Limb (tissue), 2 donors: ENCODE measurements around the gene TMEM191B.
A peak's percentile ranks its signal among the peaks of the same experiment; 100 is the strongest.
"Not testable (repeated sequence)": the region's sequence is repeated elsewhere in the genome, so short reads cannot be mapped to it uniquely, and the experiment has no call there.

ENCODE experiments used
- DNase-seq, 2 donors: peaks; one replicate each; pipeline ENCODE4 v3.0.0-alpha.2; 2016; ENCODE audit errors: extremely low spot score in 2 of 2

TMEM191B gene

GRCh38 chr22:18558516-18558915 is 30.9 kb downstream of the TMEM191B start:
- DNase-seq, result not testable (repeated sequence)

- DNase-seq, result not testable (repeated sequence)
These were observed 31.3 kb downstream of the TMEM191B start for GRCh38 chr22:18558939-18559338.

DNA sequence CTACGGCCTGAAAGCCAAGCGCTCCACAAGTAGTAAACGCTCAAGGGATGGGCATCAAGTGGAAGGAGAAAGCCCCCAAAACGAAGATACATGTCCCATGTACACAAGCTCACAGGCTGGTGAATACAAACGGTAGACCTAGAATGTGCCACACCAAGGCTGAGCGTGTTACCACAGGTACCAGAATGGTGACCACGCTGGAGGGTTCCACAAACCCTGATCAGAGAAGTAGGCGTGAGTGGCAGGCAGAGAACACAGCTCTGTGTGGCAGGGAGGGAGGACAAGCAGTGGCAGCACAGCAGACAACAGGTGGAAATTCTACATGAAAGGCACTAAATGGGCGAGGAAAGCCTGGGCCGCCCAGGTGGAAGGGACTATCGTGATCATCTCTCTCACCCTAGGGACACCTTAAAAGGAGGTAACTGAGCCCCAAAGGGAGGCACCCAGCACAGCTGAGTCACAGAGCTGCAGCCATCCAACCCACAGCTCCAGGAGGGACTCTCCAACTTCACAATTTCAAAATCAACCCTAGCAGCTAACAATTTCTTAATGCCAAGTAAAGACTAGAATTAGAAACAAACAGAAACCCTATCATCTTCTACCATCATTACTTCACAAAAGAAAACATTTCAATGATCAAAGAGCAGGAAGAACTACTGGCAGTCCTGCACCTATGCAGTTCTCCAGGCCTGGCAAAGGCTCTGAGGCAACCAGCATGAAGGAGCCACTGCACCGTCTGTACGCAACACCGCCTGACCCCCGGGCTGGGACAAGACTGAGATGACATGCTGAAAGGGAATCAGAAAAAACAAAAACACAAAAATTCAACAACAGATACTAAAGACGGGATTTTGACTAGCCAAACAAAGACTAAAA is 32.7 kb downstream of the TMEM191B start:
- DNase-seq, result not testable (repeated sequence)

GRCh38 chr22:18570509-18571246 is 43.1 kb downstream of the TMEM191B start:
- DNase-seq, result not testable (repeated sequence)

GRCh38 chr22:18573483-18574164 is 46.0 kb downstream of the TMEM191B start:
- DNase-seq, result not testable (repeated sequence)

- DNase-seq, result not testable (repeated sequence)
These were observed 47.0 kb downstream of the TMEM191B start for GRCh38 chr22:18574555-18574954.

- not testable (repeated sequence) for DNase-seq
These were observed 48.1 kb downstream of the TMEM191B start for GRCh38 chr22:18575686-18576085.

DNA sequence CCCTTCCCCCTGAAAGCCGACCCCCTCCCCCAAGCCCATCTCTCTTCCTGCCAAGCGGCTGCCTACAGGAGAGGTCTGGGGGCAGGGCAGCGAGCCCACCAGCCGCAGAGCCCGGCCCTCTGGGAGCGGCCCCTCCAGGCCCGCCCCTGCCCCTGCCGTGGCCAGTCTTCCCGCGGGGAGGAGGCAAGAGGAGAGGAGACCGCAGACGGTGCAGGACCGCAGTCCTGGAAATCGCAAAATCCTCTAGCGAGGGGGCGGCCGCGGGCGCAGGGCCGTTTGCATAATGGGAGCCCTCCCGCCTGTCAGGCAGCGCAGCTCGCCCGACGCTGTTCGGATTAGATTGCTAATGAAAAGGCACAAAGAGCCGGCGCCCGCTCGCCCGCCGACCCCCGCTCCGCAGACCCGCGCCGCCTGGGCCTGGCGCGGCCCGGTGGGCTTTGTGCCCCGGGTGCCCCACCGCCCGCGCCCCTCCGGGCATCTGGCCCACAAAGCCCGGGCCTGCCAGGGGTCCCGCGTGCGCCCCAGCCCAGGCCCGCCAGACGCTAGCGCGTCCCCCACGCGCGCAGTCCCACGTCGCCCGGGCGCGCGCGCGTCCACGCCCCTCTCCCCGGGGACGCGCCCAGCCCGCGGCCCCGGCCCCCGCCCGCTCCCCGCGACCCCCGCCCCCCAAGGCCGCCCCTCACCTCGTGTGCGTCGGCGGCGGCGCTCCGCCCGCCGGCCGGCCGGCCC is 49.7 kb downstream of the TMEM191B start:
- DNase-seq, result not testable (repeated sequence)

GRCh38 chr22:18577847-18578246 is 50.2 kb downstream of the TMEM191B start:
- DNase-seq, result peak in 1 of 2 donors; percentile 0
